ENCODE results near the gene GCGR. TPM values are rescaled to one million over a fixed set of nuclear protein-coding genes. Genes with fewer than 3 reads are reported as not detected.
A peak's percentile ranks its signal among the peaks of the same experiment; 100 is the strongest.

Gene GCGR
- polyA plus RNA-seq, 1 of the 3 experiments (the other 2 are of a cell fraction): not detected

- POLR2A ChIA-PET: interaction anchor here (0.8 to 1.1 kb wide), 3 partner anchors 13 to 25 kb away, joined by 3 to 6 read pairs (median 3); partner anchors contain the start of gene MCRIP1
Measured at GRCh38 chr17:81807839-81808238, 3.9 kb downstream of the GCGR start.

DNA sequence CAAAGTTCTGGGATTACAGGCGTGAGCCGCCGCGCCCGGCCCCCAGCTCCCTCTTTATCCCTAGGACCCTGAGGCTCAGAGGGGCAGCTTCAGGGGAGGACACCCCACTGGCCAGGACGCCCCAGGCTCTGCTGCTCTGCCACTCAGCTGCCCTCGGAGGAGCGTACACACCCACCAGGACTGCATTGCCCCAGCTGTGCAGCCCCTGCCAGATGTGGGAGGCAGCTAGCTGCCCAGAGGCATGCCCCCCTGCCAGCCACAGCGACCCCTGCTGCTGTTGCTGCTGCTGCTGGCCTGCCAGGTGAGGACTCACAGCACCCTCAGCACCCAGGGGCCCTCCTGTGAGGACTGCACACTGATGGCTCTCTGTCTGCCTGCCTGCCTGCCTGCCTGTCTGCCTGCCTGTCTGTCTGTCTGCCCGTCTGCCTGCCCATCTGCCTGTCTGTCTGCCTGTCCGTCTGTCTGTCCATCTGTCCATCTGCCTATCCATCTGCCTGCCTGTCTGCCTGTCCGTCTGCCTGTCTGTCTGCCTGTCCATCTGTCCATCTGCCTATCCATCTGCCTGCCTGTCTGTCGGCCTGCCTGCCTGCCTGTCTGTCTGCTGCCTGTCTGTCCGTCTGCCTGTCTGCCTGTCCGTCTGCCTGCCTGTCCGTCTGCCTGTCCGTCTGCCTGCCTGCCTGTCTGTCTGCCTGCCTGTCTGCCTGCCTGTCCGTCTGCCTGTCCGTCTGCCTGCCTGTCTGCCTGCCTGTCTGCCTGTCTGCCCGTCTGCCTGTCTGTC is 5.0 kb downstream of the GCGR start:
- no peak overlapping the region for H3K9ac ChIP-seq
- H3K4me3 ChIP-seq (ENCODE audit: low read depth in 2 of 2, low read length in 1 of 2): no peak overlapping the region
- ChIA-PET POLR2A (interaction anchor here (0.6 kb wide), 1 partner anchor 569 kb away, joined by 4 read pairs; no protein-coding TSS in a partner anchor), CTCF (interaction anchor here (1.0 to 7.3 kb wide), 10 partner anchors 9 to 94 kb away, joined by 3 to 60 read pairs (median 5); partner anchors contain the start of gene MCRIP1)
- 22% methylated on average over 13 of the region's 20 CpGs for WGBS (ENCODE audit: low lambda C conversion rate)
- no peaks in the 10 kb centered on the region for H3K9me2 ChIP-seq
- H3K4me2 ChIP-seq: no peak overlapping the region
- H3F3A ChIP-seq (replicated peaks; ENCODE audit: insufficient read depth): no peaks in the 10 kb centered on the region
- no peaks in the 10 kb centered on the region for H3K36me3 ChIP-seq (replicated peaks in 1 of 2; ENCODE audit: control insufficient read depth in 1 of 2, insufficient read depth in 2 of 2, low read length in 1 of 2)
- H3K9me3 ChIP-seq: no peaks in the 10 kb centered on the region
- H3K4me1 ChIP-seq (ENCODE audit: control insufficient read depth in 1 of 2, insufficient read depth in 2 of 2, low read depth in 1 of 2, low read length in 1 of 2): peaks cover 0 to 35% of the 10 kb centered on the region in 2 experiments; a peak in 1 of 4 replicates
- no peaks in the 10 kb centered on the region for H3K79me2 ChIP-seq (ENCODE audit: insufficient read depth)
- H2AFZ ChIP-seq (ENCODE audit: low read depth): no peak overlapping the region
- H4K20me1 ChIP-seq (ENCODE audit: insufficient read depth): no peaks in the 10 kb centered on the region
- TF ChIP-seq CTCF (IDR thresholded peaks at IDR 0.05): peak; percentile 37
- TF ChIP-seq, protein P1, sequence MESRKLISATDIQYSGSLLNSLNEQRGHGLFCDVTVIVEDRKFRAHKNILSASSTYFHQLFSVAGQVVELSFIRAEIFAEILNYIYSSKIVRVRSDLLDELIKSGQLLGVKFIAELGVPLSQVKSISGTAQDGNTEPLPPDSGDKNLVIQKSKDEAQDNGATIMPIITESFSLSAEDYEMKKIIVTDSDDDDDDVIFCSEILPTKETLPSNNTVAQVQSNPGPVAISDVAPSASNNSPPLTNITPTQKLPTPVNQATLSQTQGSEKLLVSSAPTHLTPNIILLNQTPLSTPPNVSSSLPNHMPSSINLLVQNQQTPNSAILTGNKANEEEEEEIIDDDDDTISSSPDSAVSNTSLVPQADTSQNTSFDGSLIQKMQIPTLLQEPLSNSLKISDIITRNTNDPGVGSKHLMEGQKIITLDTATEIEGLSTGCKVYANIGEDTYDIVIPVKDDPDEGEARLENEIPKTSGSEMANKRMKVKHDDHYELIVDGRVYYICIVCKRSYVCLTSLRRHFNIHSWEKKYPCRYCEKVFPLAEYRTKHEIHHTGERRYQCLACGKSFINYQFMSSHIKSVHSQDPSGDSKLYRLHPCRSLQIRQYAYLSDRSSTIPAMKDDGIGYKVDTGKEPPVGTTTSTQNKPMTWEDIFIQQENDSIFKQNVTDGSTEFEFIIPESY (IDR thresholded peaks at IDR 0.05; ENCODE audit: borderline replicate concordance, low read depth): no peak
- TF ChIP-seq NFIC (IDR thresholded peaks at IDR 0.05; ENCODE audit: borderline replicate concordance): no peak
- no peak for TF ChIP-seq MXI1 (IDR thresholded peaks at IDR 0.05; ENCODE audit: low read depth, low read length)
- no peak for TF ChIP-seq FOXM1 (IDR thresholded peaks at IDR 0.05; ENCODE audit: low read depth)
- no peak for TF ChIP-seq GATA2 (CRISPR knock-in tag; IDR thresholded peaks at IDR 0.05)
- H3K27ac ChIP-seq (ENCODE audit: low read depth in 2 of 2, low read length in 1 of 2): no peak overlapping the region
- peak; percentile 77 for DNase-seq
- peaks cover 70% of the 10 kb centered on the region for H3K27me3 ChIP-seq (ENCODE audit: insufficient read depth)

More at GRCh38 chr17:81807839-81808238, 3.9 kb downstream of the GCGR start:
- no peak for DNase-seq
- TF ChIP-seq JUND (IDR thresholded peaks at IDR 0.05) (no peak), NRF1 (IDR thresholded peaks at IDR 0.05; ENCODE audit: low read depth, low read length) (no peak), RFX5 (IDR thresholded peaks at IDR 0.05; ENCODE audit: low read length) (no peak), FOXM1 (IDR thresholded peaks at IDR 0.05; ENCODE audit: low read depth) (no peak), GABPA (IDR thresholded peaks at IDR 0.05; ENCODE audit: low read depth) (no peak), RAD21 (IDR thresholded peaks at IDR 0.05; ENCODE audit: low read length) (no peak)
- H3K27me3 ChIP-seq (ENCODE audit: insufficient read depth): peaks cover 80% of the 10 kb centered on the region
- no peaks in the 10 kb centered on the region for H4K20me1 ChIP-seq (ENCODE audit: insufficient read depth)
- no peak overlapping the region for H2AFZ ChIP-seq (ENCODE audit: low read depth)
- 40% methylated on average over 6 of the region's 13 CpGs for WGBS (ENCODE audit: low lambda C conversion rate)
- H3F3A ChIP-seq (replicated peaks; ENCODE audit: insufficient read depth): no peaks in the 10 kb centered on the region
- H3K79me2 ChIP-seq (ENCODE audit: insufficient read depth): no peaks in the 10 kb centered on the region
- H3K4me2 ChIP-seq: no peak overlapping the region
- CTCF ChIA-PET: interaction anchor here (1.1 to 7.3 kb wide), 12 partner anchors 10 to 152 kb away, joined by 3 to 60 read pairs (median 6); partner anchors contain the start of gene MCRIP1
- no peak overlapping the region for H3K4me3 ChIP-seq (ENCODE audit: low read depth in 2 of 2, low read length in 1 of 2)
- H3K4me1 ChIP-seq (ENCODE audit: control insufficient read depth in 1 of 2, insufficient read depth in 2 of 2, low read depth in 1 of 2, low read length in 1 of 2): peaks cover 0 to 33% of the 10 kb centered on the region in 2 experiments; a peak in 1 of 4 replicates
- H3K9me3 ChIP-seq: no peaks in the 10 kb centered on the region
- H3K36me3 ChIP-seq (replicated peaks in 1 of 2; ENCODE audit: control insufficient read depth in 1 of 2, insufficient read depth in 2 of 2, low read length in 1 of 2): no peaks in the 10 kb centered on the region
- H3K9ac ChIP-seq: no peak overlapping the region
- H3K9me2 ChIP-seq: no peaks in the 10 kb centered on the region
- no peak overlapping the region for H3K27ac ChIP-seq (ENCODE audit: low read depth in 2 of 2, low read length in 1 of 2)

Measured in SK-N-SH (cell line).